ENCODE results near the gene FSD2. TPM values are rescaled to one million over a fixed set of nuclear protein-coding genes. Genes with fewer than 3 reads are reported as not detected.

The FSD2 gene
- total RNA-seq, 4 donors from 2014 or later: not detected

GRCh38 chr15:82731527-82731926, 74.3 kb downstream of the FSD2 start:
- TF ChIP-seq EP300 (IDR thresholded peaks at IDR 0.05; ENCODE audit: low read depth): no peak
- no peak for TF ChIP-seq POLR2AphosphoS5 (IDR thresholded peaks at IDR 0.05)
- TF ChIP-seq POLR2A (IDR thresholded peaks at IDR 0.05): no peak
- TF ChIP-seq CTCF (IDR thresholded peaks at IDR 0.05): no peak
- intact Hi-C loops (cut with DNase I; ENCODE audit: low total_unique reads): no loop called here
- Histone ChIP-seq H3K4me3 (no peak overlapping the region), H3K27ac (no peak overlapping the region), H3K9me3 (no peaks in the 10 kb centered on the region), H3K27me3 (no peaks in the 10 kb centered on the region), H3K36me3 (no peaks in the 10 kb centered on the region), H3K4me1 (no peaks in the 10 kb centered on the region)
- in situ Hi-C loops (cut with MboI; ENCODE audit: low pct_ligation_motif_present in 1 of 4, low pct_unique_long_range_greater_than_20kb in 1 of 4, low sequenced_read_pairs in 3 of 4): no loop called here
- DNase-seq: no peak
- WGBS, 2 donors (ENCODE audit: low coverage in 1 of 2): 79 to 91% methylated on average over 1 to 2 of the region's 2 CpGs

GRCh38 chr15:82730022-82730530, 75.8 kb downstream of the FSD2 start:
- no peak for DNase-seq
- intact Hi-C loops (cut with DNase I; ENCODE audit: low total_unique reads) (no loop called here), in situ Hi-C loops (cut with MboI; ENCODE audit: low pct_ligation_motif_present in 1 of 4, low pct_unique_long_range_greater_than_20kb in 1 of 4, low sequenced_read_pairs in 3 of 4) (no loop called here)
- no peak overlapping the region for H3K4me3 ChIP-seq
- H3K27me3 ChIP-seq: no peaks in the 10 kb centered on the region
- no peaks in the 10 kb centered on the region for H3K4me1 ChIP-seq
- H3K27ac ChIP-seq: no peak overlapping the region
- no peaks in the 10 kb centered on the region for H3K36me3 ChIP-seq
- WGBS, 2 donors (ENCODE audit: low coverage in 1 of 2): 87 to 93% methylated on average over 3 to 11 of the region's 11 CpGs
- TF ChIP-seq EP300 (IDR thresholded peaks at IDR 0.05; ENCODE audit: low read depth) (no peak), POLR2A (IDR thresholded peaks at IDR 0.05) (no peak)
- no peaks in the 10 kb centered on the region for H3K9me3 ChIP-seq

- WGBS, 2 donors (ENCODE audit: low coverage in 1 of 2): 94% methylated on average over 6 of the region's 10 CpGs; no CpG with 5 or more reads in 1 of the 2 donors
- in situ Hi-C loops (cut with MboI; ENCODE audit: low pct_ligation_motif_present in 1 of 4, low pct_unique_long_range_greater_than_20kb in 1 of 4, low sequenced_read_pairs in 3 of 4) (no loop called here), intact Hi-C loops (cut with DNase I; ENCODE audit: low total_unique reads) (no loop called here)
Measured at GRCh38 chr15:82726816-82727215, 79.1 kb downstream of the FSD2 start.

GRCh38 chr15:82715003-82715402, 90.9 kb downstream of the FSD2 start:
- H3K27me3 ChIP-seq: no peaks in the 10 kb centered on the region
- no peaks in the 10 kb centered on the region for H3K36me3 ChIP-seq
- no peak overlapping the region for H3K27ac ChIP-seq
- peaks cover 0 to 4% (median 3%) of the 10 kb centered on the region in 4 donors for H3K4me1 ChIP-seq
- in situ Hi-C loops (cut with MboI; ENCODE audit: low pct_ligation_motif_present in 1 of 4, low pct_unique_long_range_greater_than_20kb in 1 of 4, low sequenced_read_pairs in 3 of 4) (no loop called here), intact Hi-C loops (cut with DNase I; ENCODE audit: low total_unique reads) (no loop called here)
- H3K4me3 ChIP-seq: no peak overlapping the region
- TF ChIP-seq POLR2AphosphoS5 (IDR thresholded peaks at IDR 0.05) (no peak), POLR2A (IDR thresholded peaks at IDR 0.05) (no peak), EP300 (IDR thresholded peaks at IDR 0.05; ENCODE audit: low read depth) (no peak), CTCF (IDR thresholded peaks at IDR 0.05) (no peak)
- no peak for DNase-seq
- WGBS, 2 donors (ENCODE audit: low coverage in 1 of 2): 92% methylated on average over 3 to 4 of the region's 4 CpGs
- no peaks in the 10 kb centered on the region for H3K9me3 ChIP-seq

More at GRCh38 chr15:82726816-82727215, 79.1 kb downstream of the FSD2 start:
- H3K36me3 ChIP-seq: no peaks in the 10 kb centered on the region
- no peak overlapping the region for H3K27ac ChIP-seq
- H3K4me1 ChIP-seq: no peaks in the 10 kb centered on the region
- H3K27me3 ChIP-seq: no peaks in the 10 kb centered on the region
- no peaks in the 10 kb centered on the region for H3K9me3 ChIP-seq
- TF ChIP-seq CTCF (IDR thresholded peaks at IDR 0.05) (no peak), POLR2A (IDR thresholded peaks at IDR 0.05) (no peak), POLR2AphosphoS5 (IDR thresholded peaks at IDR 0.05) (no peak), EP300 (IDR thresholded peaks at IDR 0.05; ENCODE audit: low read depth) (no peak)
- DNase-seq: no peak
- no peak overlapping the region for H3K4me3 ChIP-seq

- H3K9me3 ChIP-seq: no peaks in the 10 kb centered on the region
- TF ChIP-seq EP300 (IDR thresholded peaks at IDR 0.05; ENCODE audit: low read depth) (no peak), POLR2AphosphoS5 (IDR thresholded peaks at IDR 0.05) (no peak), POLR2A (IDR thresholded peaks at IDR 0.05) (no peak), CTCF (IDR thresholded peaks at IDR 0.05) (no peak)
- H3K27me3 ChIP-seq: no peaks in the 10 kb centered on the region
- H3K4me1 ChIP-seq: peaks cover 0 to 11% (median 10%) of the 10 kb centered on the region in 4 donors
- no peak overlapping the region for H3K4me3 ChIP-seq
- in situ Hi-C loops (cut with MboI; ENCODE audit: low pct_ligation_motif_present in 1 of 4, low pct_unique_long_range_greater_than_20kb in 1 of 4, low sequenced_read_pairs in 3 of 4) (no loop called here), intact Hi-C loops (cut with DNase I; ENCODE audit: low total_unique reads) (no loop called here)
- 44% methylated on average over 3 of the region's 3 CpGs; no CpG with 5 or more reads in 1 of the 2 donors for WGBS, 2 donors (ENCODE audit: low coverage in 1 of 2)
- no peaks in the 10 kb centered on the region for H3K36me3 ChIP-seq
- H3K27ac ChIP-seq: no peak overlapping the region
- no peak for DNase-seq
Measured at GRCh38 chr15:82714016-82714415, 91.9 kb downstream of the FSD2 start.

Measured in transverse colon (tissue), 4 donors.